ENCODE measurements around the gene NSF.
"Not testable (repeated sequence)": the region's sequence is repeated elsewhere in the genome, so short reads cannot be mapped to it uniquely, and the experiment has no call there.

The NSF gene

DNA sequence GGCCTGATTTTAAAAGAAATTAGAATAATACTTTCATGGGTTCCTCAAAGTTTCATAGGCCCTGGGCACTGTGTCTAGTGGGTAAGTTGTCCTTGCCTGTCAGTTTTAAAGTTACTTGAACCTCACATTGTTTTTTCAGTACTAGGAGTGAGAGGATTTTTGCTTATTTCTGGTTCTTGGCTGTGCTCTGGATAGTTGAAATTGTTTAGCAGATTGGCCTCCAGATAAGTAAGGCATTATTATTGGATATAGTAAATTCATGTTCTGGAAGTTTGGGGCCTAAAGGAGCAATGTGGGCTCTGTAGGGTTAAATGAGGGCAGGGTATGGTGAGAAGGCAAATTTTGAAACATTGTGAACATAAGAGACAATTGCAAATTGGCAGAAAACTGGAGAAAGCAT, 149.5 kb downstream of the NSF start:
- no peak for TF ChIP-seq ZNF274 (IDR thresholded peaks at IDR 0.05; ENCODE audit: low read depth, low read length)
- H3K4me3 ChIP-seq (ENCODE audit: low read length) = no peak overlapping the region

GRCh38 chr17:46741122-46741730, 150.8 kb downstream of the NSF start:
- no peak overlapping the region for H3K4me3 ChIP-seq (ENCODE audit: low read length)
- no peak for TF ChIP-seq ZNF274 (IDR thresholded peaks at IDR 0.05; ENCODE audit: low read depth, low read length)

DNA sequence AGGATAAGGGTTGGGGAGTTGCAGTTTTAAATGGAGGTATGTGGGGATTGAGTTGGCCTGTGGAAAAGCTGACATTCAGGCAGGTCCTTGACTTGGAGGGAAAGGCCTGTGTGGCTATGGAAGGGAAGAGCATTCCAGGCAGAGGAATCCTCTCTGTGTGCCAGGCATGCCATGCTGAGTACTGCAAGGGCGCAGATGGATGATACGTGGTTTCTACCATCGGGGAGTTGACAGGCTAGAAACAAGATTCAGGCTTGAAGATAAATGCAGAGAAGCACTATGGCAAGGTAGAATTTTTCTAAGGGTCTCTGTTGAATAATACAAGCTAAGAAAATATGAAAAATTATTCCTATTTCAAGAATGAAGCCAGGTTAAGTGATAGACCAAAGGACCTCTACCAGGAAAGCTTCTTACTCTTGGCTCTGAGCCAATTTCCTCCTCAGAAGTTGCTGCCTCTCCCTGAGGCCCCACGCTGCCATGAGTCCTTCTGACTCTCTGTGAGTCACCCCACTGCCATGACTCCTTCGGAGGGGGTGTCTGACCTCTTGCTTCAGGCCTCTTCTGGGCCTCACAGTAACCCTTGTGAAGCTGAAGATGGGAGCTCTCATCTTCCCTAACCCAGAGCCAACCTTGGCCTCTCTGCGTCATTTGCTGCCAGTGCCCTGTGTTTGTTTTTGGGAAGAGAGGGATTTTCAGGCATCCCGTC, 152.2 kb downstream of the NSF start:
- TF ChIP-seq ZNF274 (IDR thresholded peaks at IDR 0.05; ENCODE audit: low read depth, low read length) = no peak

GRCh38 chr17:46744441-46744840, 154.0 kb downstream of the NSF start:
- no peak overlapping the region for H3K4me3 ChIP-seq (ENCODE audit: low read length)
- TF ChIP-seq ZNF274 (IDR thresholded peaks at IDR 0.05; ENCODE audit: low read depth, low read length) = no peak

More for the DNA sequence above, 152.2 kb downstream of the NSF start:
- H3K4me3 ChIP-seq (ENCODE audit: low read length) = no peak overlapping the region

- H3K4me3 ChIP-seq (ENCODE audit: low read length) = no peak overlapping the region
- TF ChIP-seq ZNF274 (IDR thresholded peaks at IDR 0.05; ENCODE audit: low read depth, low read length) = no peak
Observed at GRCh38 chr17:46745376-46745775, 154.9 kb downstream of the NSF start.

GRCh38 chr17:46751425-46751824, 161.0 kb downstream of the NSF start:
- no peak for TF ChIP-seq ZNF274 (IDR thresholded peaks at IDR 0.05; ENCODE audit: low read depth, low read length)
- no peak overlapping the region for H3K4me3 ChIP-seq (ENCODE audit: low read length)

GRCh38 chr17:46753776-46754175, 163.3 kb downstream of the NSF start:
- no peak for TF ChIP-seq ZNF274 (IDR thresholded peaks at IDR 0.05; ENCODE audit: low read depth, low read length)
- no peak overlapping the region for H3K4me3 ChIP-seq (ENCODE audit: low read length)

DNA sequence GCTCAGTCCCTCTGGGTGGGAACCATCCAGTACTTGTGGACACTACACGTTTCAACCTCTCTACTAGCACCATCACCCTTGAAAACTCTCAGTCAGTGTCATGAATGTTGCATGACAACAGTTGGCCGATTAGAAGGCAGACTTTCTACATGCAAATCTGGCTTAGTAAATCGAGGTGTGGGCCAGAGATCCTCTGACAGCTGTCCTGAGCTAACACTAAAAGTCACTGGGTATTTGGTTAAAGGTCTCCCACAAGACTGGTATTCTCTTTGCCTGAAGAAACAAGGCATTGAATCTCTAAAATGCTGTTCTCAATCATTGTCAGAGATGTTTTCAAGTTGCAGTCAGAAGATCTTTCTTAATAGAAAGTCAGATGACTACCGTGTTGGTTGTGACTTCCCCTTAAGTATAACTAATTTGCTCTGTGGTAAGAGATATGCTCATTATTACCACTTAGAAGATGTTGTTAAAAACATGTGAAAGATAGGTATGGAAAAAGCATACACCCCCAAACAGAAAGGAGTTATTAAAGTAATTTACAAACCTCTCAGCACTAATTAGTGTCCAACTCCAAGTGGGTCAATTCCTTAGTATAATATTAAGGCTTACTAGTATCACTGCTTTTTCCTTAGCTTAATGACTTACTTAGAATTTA, 165.7 kb downstream of the NSF start:
- H3K4me3 ChIP-seq (ENCODE audit: low read length) = no peak overlapping the region
- no peak for TF ChIP-seq ZNF274 (IDR thresholded peaks at IDR 0.05; ENCODE audit: low read depth, low read length)

- no peak for TF ChIP-seq ZNF274 (IDR thresholded peaks at IDR 0.05; ENCODE audit: low read depth, low read length)
- no peak overlapping the region for H3K4me3 ChIP-seq (ENCODE audit: low read length)
Observed at GRCh38 chr17:46756861-46757260, 166.4 kb downstream of the NSF start.

GRCh38 chr17:46757588-46757987, 167.1 kb downstream of the NSF start:
- not testable (repeated sequence) for H3K4me3 ChIP-seq (ENCODE audit: low read length)

GRCh38 chr17:46758614-46759013, 168.1 kb downstream of the NSF start:
- no peak overlapping the region for H3K4me3 ChIP-seq (ENCODE audit: low read length)
- TF ChIP-seq ZNF274 (IDR thresholded peaks at IDR 0.05; ENCODE audit: low read depth, low read length) = no peak

GRCh38 chr17:46759141-46759540, 168.7 kb downstream of the NSF start:
- no peak for TF ChIP-seq ZNF274 (IDR thresholded peaks at IDR 0.05; ENCODE audit: low read depth, low read length)

GRCh38 chr17:46763416-46763815, 172.9 kb downstream of the NSF start:
- no peak overlapping the region for H3K4me3 ChIP-seq (ENCODE audit: low read length)
- TF ChIP-seq ZNF274 (IDR thresholded peaks at IDR 0.05; ENCODE audit: low read depth, low read length) = no peak

More at GRCh38 chr17:46759141-46759540, 168.7 kb downstream of the NSF start:
- H3K4me3 ChIP-seq (ENCODE audit: low read length) = no peak overlapping the region

DNA sequence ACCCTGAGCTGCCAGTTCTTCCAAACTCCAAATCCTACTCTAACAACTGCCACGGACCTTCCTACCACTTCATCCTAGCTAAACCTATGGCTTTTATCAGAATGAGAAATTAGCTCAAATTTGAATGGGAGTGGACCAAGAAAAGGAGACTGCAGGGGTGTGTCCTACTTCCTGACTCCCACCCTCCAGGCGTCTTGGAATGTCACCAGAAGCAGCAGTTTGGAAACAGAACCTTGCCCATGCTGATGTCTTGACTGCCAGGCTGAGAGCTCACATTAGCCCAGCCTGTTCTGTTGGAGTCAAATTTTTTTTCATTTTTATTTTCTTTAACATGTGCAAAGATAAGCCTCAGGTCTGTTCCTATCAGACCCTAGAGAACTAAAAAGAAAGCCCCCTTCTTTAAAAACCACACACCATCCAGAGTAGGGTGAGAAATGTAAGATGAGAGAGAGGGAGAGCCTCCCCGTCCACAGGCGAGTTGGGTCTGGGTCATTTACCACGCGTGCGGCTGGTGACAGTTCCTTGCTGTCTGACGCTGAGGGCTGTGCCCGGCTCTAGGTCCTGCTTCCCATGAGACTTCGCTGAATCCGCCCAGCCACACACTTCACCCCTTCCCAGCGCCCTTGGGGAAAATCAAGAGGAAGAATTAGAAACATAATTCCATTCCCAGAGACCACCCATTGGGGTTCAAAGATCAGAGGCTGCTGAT, 173.7 kb downstream of the NSF start:
- TF ChIP-seq ZNF274 (IDR thresholded peaks at IDR 0.05; ENCODE audit: low read depth, low read length) = no peak
- H3K4me3 ChIP-seq (ENCODE audit: low read length) = no peak overlapping the region
